K562 (cell line): ENCODE results near the gene IMPACT.

Experiments
- CHD2 ChIP-seq: IDR thresholded peaks from 2 replicates; pipeline ENCODE4 v1.6.1; 2011; ENCODE audit warnings: low read depth, low read length
- CTCF ChIP-seq, 3 experiments: IDR thresholded peaks in 2 of 3; conservative IDR thresholded peaks in 1 of 3; 2 replicates each; pipeline ENCODE4 v1.5.1; 2011 to 2012; ENCODE audit warnings: low read length in 3 of 3, mild to moderate bottlenecking in 3 of 3, control low read depth in 2 of 3, improper control_type of control experiment in 1 of 3, inconsistent platforms in 1 of 3, low read depth in 1 of 3, mixed read lengths in 1 of 3, moderate library complexity in 1 of 3; ENCODE audit not compliant: insufficient read depth in 2 of 3
- FOS ChIP-seq: IDR thresholded peaks from 3 replicates; pipeline ENCODE4 v1.6.1; 2011; ENCODE audit not compliant: insufficient read length; ENCODE audit errors: extremely low read depth
- KDM4B ChIP-seq, 2 experiments: fragments of 450-650 bp in 1 of 2; sonication (generic) in 1 of 2; IDR thresholded peaks; 2 replicates each; pipeline ENCODE4 v1.6.1; 2016 to 2017; ENCODE audit warnings: borderline replicate concordance in 2 of 2, antibody characterized with exemption in 1 of 2, low read depth in 1 of 2, mild to moderate bottlenecking in 1 of 2
- KLF1 ChIP-seq: fragments of 450-650 bp; IDR thresholded peaks from 2 replicates; pipeline ENCODE4 v1.6.1; 2016; ENCODE audit warnings: missing genetic modification characterization, missing compliant biosample characterization
- POLR2AphosphoS5 ChIP-seq: IDR thresholded peaks from 2 replicates; pipeline ENCODE4 v1.6.1; 2011; ENCODE audit warnings: mild to moderate bottlenecking, low read depth, low read length, moderate library complexity; ENCODE audit not compliant: control insufficient read depth, insufficient read depth
- SPI1 ChIP-seq: IDR thresholded peaks from 2 replicates; pipeline ENCODE4 v1.6.1; 2011; ENCODE audit warnings: low read depth, low read length, control low read depth, borderline replicate concordance
- TAF9B ChIP-seq: fragments of 450-650 bp; IDR thresholded peaks from 2 replicates; pipeline ENCODE4 v1.6.1; 2018; ENCODE audit warnings: mild to moderate bottlenecking; ENCODE audit not compliant: partially characterized antibody
- ZMIZ1 ChIP-seq, 2 experiments: fragments of 150-350 bp in 1 of 2; IDR thresholded peaks; 2 replicates each; pipeline ENCODE4 v1.6.1; 2012 to 2016; ENCODE audit warnings: low read depth in 2 of 2, low read length in 2 of 2, mild to moderate bottlenecking in 1 of 2, moderate library complexity in 1 of 2
- ZNF592 ChIP-seq: fragments of 450-650 bp; IDR thresholded peaks from 2 replicates; pipeline ENCODE4 v1.6.1; 2017; ENCODE audit warnings: antibody characterized with exemption, mild to moderate bottlenecking
- ZNF707 ChIP-seq: fragments of 250-450 bp; sonication (Bioruptor Pico); conservative IDR thresholded peaks from 2 replicates; pipeline ENCODE4 v1.8.0; 2022; ENCODE audit warnings: inconsistent platforms, mild to moderate bottlenecking, moderate library complexity
- ZNF717 ChIP-seq: fragments of 250-450 bp; sonication (Bioruptor Pico); IDR thresholded peaks from 2 replicates; pipeline ENCODE4 v1.5.0; 2021
- ZNF785 ChIP-seq: fragments of 250-450 bp; sonication (Bioruptor Pico); IDR thresholded peaks from 2 replicates; pipeline ENCODE4 v1.4.0; 2020; ENCODE audit warnings: mild to moderate bottlenecking

GRCh38 chr18:24402209-24402785 is 24.2 kb upstream of the IMPACT start:
- TF ChIP-seq CTCF (IDR thresholded peaks at IDR 0.05 in 2 of 3, conservative IDR thresholded peaks at IDR 0.05 in 1 of 3; ENCODE audit: insufficient read depth in 2 of 3, low read depth in 1 of 3, low read length in 3 of 3) (peak; percentile 28 to 40 (median 30); a peak in 4 of 6 replicates), FOS (no peak), ZNF707 (CRISPR knock-in tag) (no peak), KDM4B (IDR thresholded peaks at IDR 0.05; ENCODE audit: borderline replicate concordance in 2 of 2, low read depth in 1 of 2) (no peak), ZNF592 (no peak), POLR2AphosphoS5 (no peak), ZMIZ1 (IDR thresholded peaks at IDR 0.05; ENCODE audit: low read depth in 2 of 2, low read length in 2 of 2) (no peak), ZNF785 (CRISPR knock-in tag) (no peak), TAF9B (no peak), CHD2 (no peak), SPI1 (no peak), KLF1 (tag) (no peak), ZNF717 (CRISPR knock-in tag) (no peak)
